Measurements from ENCODE around the gene IPO9. TPM values are rescaled to one million over a fixed set of nuclear protein-coding genes. Genes with fewer than 3 reads are reported as not detected.
A peak's percentile ranks its signal among the peaks of the same experiment; 100 is the strongest.

The IPO9 gene
- polyA plus RNA-seq, 1 experiment: 55.5 TPM

- Histone ChIP-seq H3K27ac (ENCODE audit: low read depth, low read length) (no peak overlapping the region), H3K9me3 (ENCODE audit: control insufficient read depth, insufficient read depth, low read length) (no peaks in the 10 kb centered on the region), H3K4me3 (ENCODE audit: low read depth, low read length) (no peak overlapping the region), H3K27me3 (ENCODE audit: control insufficient read depth, insufficient read depth, low read length) (no peaks in the 10 kb centered on the region)
- TF ChIP-seq CTCF (IDR thresholded peaks at IDR 0.05; ENCODE audit: low read depth, low read length): peak; percentile 99
- CTCF ChIA-PET: interaction anchor here (0.6 to 5.1 kb wide), 52 partner anchors 9 to 280 kb away, joined by 3 to 232 read pairs (median 6); no protein-coding TSS in a partner anchor
- POLR2A ChIA-PET: interaction anchor here (0.6 to 3.1 kb wide), 6 partner anchors 30 to 272 kb away, joined by 3 to 11 read pairs (median 3); no protein-coding TSS in a partner anchor
- DNase-seq (ENCODE audit: low read depth, low spot score): peak; percentile 65
These were observed 36.2 kb upstream of the IPO9 start for GRCh38 chr1:201792534-201793305.

- ChIA-PET POLR2A (interaction anchor here (0.6 to 3.1 kb wide), 4 partner anchors 80 to 272 kb away, joined by 3 to 11 read pairs (median 4); no protein-coding TSS in a partner anchor), CTCF (interaction anchor here (0.8 to 5.1 kb wide), 48 partner anchors 10 to 280 kb away, joined by 3 to 232 read pairs (median 6); no protein-coding TSS in a partner anchor)
- no peak overlapping the region for H3K4me3 ChIP-seq (ENCODE audit: low read depth, low read length)
These were observed 35.5 kb upstream of the IPO9 start for GRCh38 chr1:201793306-201793925.

GRCh38 chr1:201795066-201795465, 33.9 kb upstream of the IPO9 start:
- H3K27me3 ChIP-seq (ENCODE audit: control insufficient read depth, insufficient read depth, low read length): no peaks in the 10 kb centered on the region
- no peak for DNase-seq (ENCODE audit: low read depth, low spot score)
- ChIA-PET CTCF (interaction anchor here (0.5 to 5.1 kb wide), 18 partner anchors 9 to 388 kb away, joined by 3 to 232 read pairs (median 4); no protein-coding TSS in a partner anchor), POLR2A (interaction anchor here (0.6 kb wide), 1 partner anchor 86 kb away, joined by 5 read pairs; no protein-coding TSS in a partner anchor)
- no peak overlapping the region for H3K4me3 ChIP-seq (ENCODE audit: low read depth, low read length)
- H3K9me3 ChIP-seq (ENCODE audit: control insufficient read depth, insufficient read depth, low read length): no peaks in the 10 kb centered on the region
- no peak overlapping the region for H3K27ac ChIP-seq (ENCODE audit: low read depth, low read length)
- TF ChIP-seq CTCF (IDR thresholded peaks at IDR 0.05; ENCODE audit: low read depth, low read length): peak; percentile 53

More at GRCh38 chr1:201793306-201793925, 35.5 kb upstream of the IPO9 start:
- TF ChIP-seq CTCF (IDR thresholded peaks at IDR 0.05; ENCODE audit: low read depth, low read length): no peak
- Histone ChIP-seq H3K27me3 (ENCODE audit: control insufficient read depth, insufficient read depth, low read length) (no peaks in the 10 kb centered on the region), H3K9me3 (ENCODE audit: control insufficient read depth, insufficient read depth, low read length) (no peaks in the 10 kb centered on the region), H3K27ac (ENCODE audit: low read depth, low read length) (no peak overlapping the region)
- no peak for DNase-seq (ENCODE audit: low read depth, low spot score)

- TF ChIP-seq CTCF (IDR thresholded peaks at IDR 0.05; ENCODE audit: low read depth, low read length): no peak
- no peaks in the 10 kb centered on the region for H3K27me3 ChIP-seq (ENCODE audit: control insufficient read depth, insufficient read depth, low read length)
- H3K4me3 ChIP-seq (ENCODE audit: low read depth, low read length): no peak overlapping the region
- ChIA-PET POLR2A (no interaction called here), CTCF (no interaction called here)
- no peak overlapping the region for H3K27ac ChIP-seq (ENCODE audit: low read depth, low read length)
- no peak for DNase-seq (ENCODE audit: low read depth, low spot score)
- no peaks in the 10 kb centered on the region for H3K9me3 ChIP-seq (ENCODE audit: control insufficient read depth, insufficient read depth, low read length)
These were observed 28.7 kb upstream of the IPO9 start for GRCh38 chr1:201800246-201800645.

Measured in AG04450 (cell line).